GM23248 (cell line): Measurements from ENCODE around the gene GPR132.

Experiments used
- EZH2 ChIP-seq: fragments of 200-600 bp; sonication (generic); IDR thresholded peaks from 2 replicates; pipeline ENCODE4 v1.6.1; 2018; ENCODE audit warnings: antibody characterized with exemption, mild to moderate bottlenecking; ENCODE audit not compliant: insufficient read depth, poor library complexity, severe bottlenecking
- EZH2phosphoT487 ChIP-seq: fragments of 200-600 bp; sonication (generic); IDR thresholded peaks from 2 replicates; pipeline ENCODE4 v1.6.1; 2018; ENCODE audit warnings: antibody characterized with exemption, moderate library complexity, mild to moderate bottlenecking, low read depth; ENCODE audit not compliant: insufficient read depth

DNA sequence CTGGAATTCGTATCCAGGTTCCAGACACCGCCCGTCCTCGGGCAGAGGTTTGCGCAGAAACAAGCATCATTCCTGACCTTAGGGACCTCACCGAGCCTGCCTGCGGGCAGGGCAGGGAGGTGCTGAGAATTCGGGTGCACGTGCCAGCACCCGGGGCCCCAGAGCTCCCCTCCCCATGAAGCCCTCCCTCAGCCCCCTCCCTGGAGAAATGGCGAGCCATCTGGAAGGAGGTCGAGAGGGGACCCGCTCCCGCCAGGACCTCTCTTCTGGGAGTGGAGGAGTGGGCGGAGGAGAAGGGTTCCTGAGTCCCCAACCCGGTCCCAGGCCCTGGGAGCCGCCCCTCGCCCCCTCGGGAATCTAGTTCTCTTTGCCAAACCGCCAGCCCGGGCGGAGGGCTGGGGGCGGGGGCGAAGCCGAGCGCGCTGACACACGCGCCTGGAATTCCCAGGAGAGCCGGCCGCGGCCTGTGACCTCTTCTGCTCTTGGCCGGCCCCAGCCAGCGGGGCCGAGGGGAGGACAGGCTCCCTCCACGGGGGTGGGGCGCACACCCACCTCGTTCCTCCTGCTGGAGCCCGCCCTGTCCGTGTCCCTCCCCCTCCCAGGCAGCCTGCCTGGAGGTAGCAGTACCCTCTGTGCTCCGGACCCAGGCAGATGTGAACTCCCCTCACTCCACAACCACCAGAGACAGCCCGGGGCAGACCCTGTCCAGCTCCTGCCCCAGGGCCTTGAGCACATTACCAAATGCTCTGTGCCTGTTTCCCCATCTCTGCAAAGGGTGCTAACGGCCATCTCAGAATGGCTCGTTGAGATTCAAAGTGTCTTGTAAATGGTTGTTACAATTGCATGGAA, 23.0 kb upstream of the GPR132 start:
- TF ChIP-seq EZH2phosphoT487 (no peak), EZH2 (no peak)
